ENCODE data around the gene AHDC1. TPM values are rescaled to one million over a fixed set of nuclear protein-coding genes. Genes with fewer than 3 reads are reported as not detected.
A peak's percentile ranks its signal among the peaks of the same experiment; 100 is the strongest.

Gene AHDC1
- polyA plus RNA-seq, 3 donors = 0.16 to 3.3 (median 0.30) TPM

DNA sequence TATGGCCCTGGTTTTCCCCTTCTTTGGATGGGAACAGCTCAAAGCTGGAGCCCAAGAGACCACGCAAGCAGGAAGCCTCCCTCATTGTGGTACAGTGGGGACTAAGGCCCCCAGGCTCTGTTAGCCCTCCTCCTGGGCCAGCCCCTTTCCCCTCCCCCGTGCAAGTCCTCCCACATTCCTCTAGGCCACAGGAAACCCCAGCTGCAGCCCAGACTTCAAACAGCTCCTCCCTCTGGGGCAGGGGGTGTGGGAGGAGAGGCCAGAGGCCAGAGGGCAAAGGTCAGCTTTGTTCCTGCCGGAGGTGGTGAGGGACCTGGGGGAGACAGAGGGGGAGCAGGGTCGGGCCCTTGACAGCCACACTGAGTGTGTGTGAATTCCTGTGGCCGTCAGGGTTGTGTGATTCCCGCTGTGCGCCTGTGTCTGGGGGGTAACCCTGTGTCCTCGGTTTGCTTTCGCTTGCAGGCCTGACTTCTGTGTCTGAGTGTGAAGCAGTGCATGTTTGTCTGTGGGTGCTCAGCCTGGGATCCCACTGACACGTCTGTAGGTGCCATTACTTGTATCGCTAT is 3.4 kb upstream of the AHDC1 start:
- Histone ChIP-seq H4K20me1 (ENCODE audit: insufficient read depth, low read length) (peaks cover 40% of the 10 kb centered on the region), H3K4me3 (replicated peaks in 1 of 3; ENCODE audit: low read depth in 2 of 3, low read length in 3 of 3) (no peak overlapping the region), H3K36me3 (replicated peaks in 1 of 2; ENCODE audit: control insufficient read depth in 1 of 2, insufficient read depth in 2 of 2, low read length in 2 of 2) (peaks cover 13 to 20% of the 10 kb centered on the region in 2 donors), H3K27ac (ENCODE audit: low read depth in 1 of 2, low read length in 2 of 2) (no peak overlapping the region), H3K9me3 (replicated peaks in 1 of 2; ENCODE audit: control insufficient read depth in 1 of 2, insufficient read depth in 1 of 2, low read length in 2 of 2) (no peaks in the 10 kb centered on the region), H3K79me2 (ENCODE audit: insufficient read depth, low read length) (peaks cover 7% of the 10 kb centered on the region), H3K9ac (ENCODE audit: insufficient read depth, low read length, poor library complexity, severe bottlenecking) (no peak overlapping the region), H3K4me1 (ENCODE audit: control insufficient read depth in 1 of 2, insufficient read depth in 2 of 2, low read length in 2 of 2) (peaks cover 39 to 68% of the 10 kb centered on the region in 2 donors), H3K27me3 (ENCODE audit: control insufficient read depth in 2 of 2, insufficient read depth in 2 of 2, low read length in 2 of 2) (peaks cover 0 to 2% of the 10 kb centered on the region in 2 donors), H2AFZ (ENCODE audit: insufficient read depth, low read depth, low read length, poor library complexity, severe bottlenecking) (no peak overlapping the region), H3K4me2 (replicated peaks; ENCODE audit: extremely low read depth, low read length, poor library complexity, severe bottlenecking) (no peak overlapping the region)
- intact Hi-C loops (cut with micrococcal nuclease) = loop anchor here (5.0 to 10.0 kb wide), 5 partner anchors 35 to 305 kb away; partner anchors contain the start of gene WASF2 (in 1 of the 2)
- DNase-seq = no peak
- 58% methylated on average over 8 of the region's 11 CpGs for WGBS (ENCODE audit: insufficient coverage)
- Mint-ChIP-seq H3K4me3 (no peak overlapping the region), H3K4me1 (peaks cover 29% of the 10 kb centered on the region), H3K27me3 (ENCODE audit: low read depth in 3 of 3) (peaks cover 2 to 16% (median 4%) of the 10 kb centered on the region in 3 donors), H3K27ac (no peak overlapping the region), H3K36me3 (peaks cover 0 to 14% of the 10 kb centered on the region in 2 donors), H3K9me3 (no peaks in the 10 kb centered on the region)
- TF ChIP-seq, protein P1, sequence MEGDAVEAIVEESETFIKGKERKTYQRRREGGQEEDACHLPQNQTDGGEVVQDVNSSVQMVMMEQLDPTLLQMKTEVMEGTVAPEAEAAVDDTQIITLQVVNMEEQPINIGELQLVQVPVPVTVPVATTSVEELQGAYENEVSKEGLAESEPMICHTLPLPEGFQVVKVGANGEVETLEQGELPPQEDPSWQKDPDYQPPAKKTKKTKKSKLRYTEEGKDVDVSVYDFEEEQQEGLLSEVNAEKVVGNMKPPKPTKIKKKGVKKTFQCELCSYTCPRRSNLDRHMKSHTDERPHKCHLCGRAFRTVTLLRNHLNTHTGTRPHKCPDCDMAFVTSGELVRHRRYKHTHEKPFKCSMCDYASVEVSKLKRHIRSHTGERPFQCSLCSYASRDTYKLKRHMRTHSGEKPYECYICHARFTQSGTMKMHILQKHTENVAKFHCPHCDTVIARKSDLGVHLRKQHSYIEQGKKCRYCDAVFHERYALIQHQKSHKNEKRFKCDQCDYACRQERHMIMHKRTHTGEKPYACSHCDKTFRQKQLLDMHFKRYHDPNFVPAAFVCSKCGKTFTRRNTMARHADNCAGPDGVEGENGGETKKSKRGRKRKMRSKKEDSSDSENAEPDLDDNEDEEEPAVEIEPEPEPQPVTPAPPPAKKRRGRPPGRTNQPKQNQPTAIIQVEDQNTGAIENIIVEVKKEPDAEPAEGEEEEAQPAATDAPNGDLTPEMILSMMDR (IDR thresholded peaks at IDR 0.05) = no peak

DNA sequence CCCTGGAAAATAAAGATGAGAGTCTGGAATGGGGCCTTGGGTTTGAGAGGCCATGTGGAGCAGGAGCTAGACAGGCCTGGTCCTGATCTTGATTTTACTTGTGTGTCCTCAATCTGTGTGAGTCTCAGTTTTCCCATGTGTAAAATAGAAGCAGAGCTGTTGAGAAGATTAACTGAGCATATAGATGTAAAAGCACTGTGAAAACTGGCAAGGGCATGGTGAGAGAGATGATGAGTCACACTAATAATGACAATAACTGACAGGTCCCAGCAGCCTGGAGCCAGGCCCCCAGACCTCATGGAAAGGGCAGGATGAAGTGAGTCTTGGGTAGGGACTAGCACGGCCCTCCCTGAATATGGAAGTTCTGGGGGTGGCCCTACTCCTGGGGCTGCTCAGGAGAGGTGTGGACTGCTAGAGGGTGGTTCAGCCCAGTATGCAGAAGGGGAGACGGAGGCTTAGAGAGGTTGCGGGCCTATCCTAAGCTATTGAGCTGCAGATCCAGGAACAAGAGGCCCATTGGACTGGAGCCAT is 2.8 kb upstream of the AHDC1 start:
- Histone ChIP-seq H3K9me3 (replicated peaks in 1 of 2; ENCODE audit: control insufficient read depth in 1 of 2, insufficient read depth in 1 of 2, low read length in 2 of 2) (no peaks in the 10 kb centered on the region), H3K4me3 (replicated peaks in 1 of 3; ENCODE audit: low read depth in 2 of 3, low read length in 3 of 3) (no peak overlapping the region), H3K36me3 (replicated peaks in 1 of 2; ENCODE audit: control insufficient read depth in 1 of 2, insufficient read depth in 2 of 2, low read length in 2 of 2) (peaks cover 7 to 14% of the 10 kb centered on the region in 2 donors), H3K4me1 (ENCODE audit: control insufficient read depth in 1 of 2, insufficient read depth in 2 of 2, low read length in 2 of 2) (peaks cover 40 to 71% of the 10 kb centered on the region in 2 donors), H3K4me2 (replicated peaks; ENCODE audit: extremely low read depth, low read length, poor library complexity, severe bottlenecking) (no peak overlapping the region), H2AFZ (ENCODE audit: insufficient read depth, low read depth, low read length, poor library complexity, severe bottlenecking) (no peak overlapping the region), H3K27ac (ENCODE audit: low read depth in 1 of 2, low read length in 2 of 2) (no peak overlapping the region), H3K9ac (ENCODE audit: insufficient read depth, low read length, poor library complexity, severe bottlenecking) (no peak overlapping the region), H3K27me3 (ENCODE audit: control insufficient read depth in 2 of 2, insufficient read depth in 2 of 2, low read length in 2 of 2) (peaks cover 0 to 4% of the 10 kb centered on the region in 2 donors), H3K79me2 (ENCODE audit: insufficient read depth, low read length) (peaks cover 9% of the 10 kb centered on the region), H4K20me1 (ENCODE audit: insufficient read depth, low read length) (peaks cover 40% of the 10 kb centered on the region)
- TF ChIP-seq, protein P1 (IDR thresholded peaks at IDR 0.05) = no peak
- Mint-ChIP-seq H3K36me3 (peaks cover 0 to 9% of the 10 kb centered on the region in 2 donors), H3K9me3 (no peaks in the 10 kb centered on the region), H3K4me1 (peaks cover 28% of the 10 kb centered on the region), H3K27ac (peak overlapping the region in 3 of 7 donors; percentile 25 to 63 (median 32)), H3K27me3 (ENCODE audit: low read depth in 3 of 3) (peaks cover 2 to 19% (median 7%) of the 10 kb centered on the region in 3 donors), H3K4me3 (no peak overlapping the region)
- intact Hi-C loops (cut with micrococcal nuclease) = loop anchor here (5.0 to 10.0 kb wide), 5 partner anchors 36 to 304 kb away; partner anchors contain the start of gene WASF2 (in 1 of the 2)
- DNase-seq = peak in 1 of 3 donors; percentile 56
- 95% methylated on average over 2 of the region's 3 CpGs for WGBS (ENCODE audit: insufficient coverage)

All from CD14-positive monocyte (primary cell).